ENCODE measurements around the gene ZNF446.
A peak's percentile ranks its signal among the peaks of the same experiment; 100 is the strongest.
"Not testable (repeated sequence)": the region's sequence is repeated elsewhere in the genome, so short reads cannot be mapped to it uniquely, and the experiment has no call there.

ZNF446 gene

DNA sequence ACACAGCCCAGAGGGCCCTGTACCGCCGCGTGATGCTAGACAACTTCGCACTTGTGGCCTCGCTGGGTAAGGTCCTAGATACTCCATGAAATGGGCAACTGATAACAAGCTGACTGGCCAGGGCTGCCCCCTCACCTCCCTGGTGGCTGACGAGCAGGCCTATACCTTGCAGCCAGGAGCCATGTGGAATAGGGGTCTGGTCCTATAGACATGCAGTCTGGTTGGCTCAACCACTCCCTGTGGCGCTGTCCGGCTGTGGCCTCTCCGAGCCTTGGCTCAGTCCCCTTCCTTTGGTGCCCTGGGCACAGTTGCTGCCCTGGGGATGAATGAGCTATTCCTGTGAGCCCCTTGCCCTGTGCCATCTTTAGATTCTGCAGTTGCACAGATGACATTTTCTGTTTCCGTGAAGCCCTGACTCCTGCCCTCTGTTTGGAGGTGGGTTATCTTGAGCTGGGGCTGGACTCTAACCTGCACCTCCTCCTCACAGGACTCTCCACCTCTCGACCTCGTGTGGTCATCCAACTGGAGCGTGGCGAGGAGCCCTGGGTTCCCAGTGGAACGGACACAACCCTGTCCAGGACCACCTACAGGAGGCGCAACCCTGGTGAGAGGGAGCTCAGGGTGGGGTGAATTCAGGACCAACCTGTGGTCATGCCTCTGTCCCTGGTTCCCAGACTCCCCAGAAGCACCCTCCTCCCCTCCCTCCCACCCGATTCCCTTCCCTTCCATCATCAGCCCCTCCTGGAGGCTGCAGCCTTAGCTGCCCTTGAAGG is 6.7 kb upstream of the ZNF446 start:
- no peaks in the 10 kb centered on the region for H3K9me3 ChIP-seq (ENCODE audit: control insufficient read depth in 2 of 2, low read length in 2 of 2)
- H3K27ac ChIP-seq (ENCODE audit: low read depth in 2 of 2, low read length in 2 of 2) = no peak overlapping the region

DNA sequence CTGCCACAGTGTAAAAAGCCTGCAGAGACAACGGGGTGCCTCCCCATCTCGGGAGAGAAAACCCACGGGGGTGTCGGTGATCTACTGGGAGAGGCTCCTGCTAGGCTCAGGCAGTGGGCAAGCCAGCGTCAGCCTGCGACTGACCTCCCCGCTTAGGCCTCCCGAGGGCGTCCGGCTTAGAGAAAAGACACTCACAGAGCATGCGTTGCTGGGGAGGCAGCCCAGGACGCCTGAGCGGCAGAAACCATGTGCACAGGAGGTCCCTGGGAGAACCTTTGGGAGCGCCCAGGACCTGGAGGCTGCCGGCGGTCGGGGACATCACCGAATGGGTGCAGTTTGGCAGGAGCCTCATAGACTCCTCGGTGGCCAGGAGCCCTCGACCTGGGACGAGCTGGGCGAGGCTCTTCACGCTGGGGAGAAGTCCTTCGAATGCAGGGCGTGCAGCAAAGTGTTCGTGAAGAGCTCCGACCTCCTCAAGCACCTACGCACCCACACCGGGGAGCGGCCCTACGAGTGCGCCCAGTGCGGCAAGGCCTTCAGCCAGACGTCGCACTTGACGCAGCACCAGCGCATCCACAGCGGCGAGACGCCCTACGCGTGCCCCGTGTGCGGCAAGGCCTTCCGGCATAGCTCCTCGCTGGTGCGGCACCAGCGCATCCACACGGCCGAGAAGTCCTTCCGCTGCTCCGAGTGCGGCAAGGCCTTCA is 5.2 kb upstream of the ZNF446 start:
- not testable (repeated sequence) for H3K9me3 ChIP-seq (ENCODE audit: control insufficient read depth in 2 of 2, low read length in 2 of 2); H3K27me3 ChIP-seq (ENCODE audit: control insufficient read depth in 2 of 2, insufficient read depth in 2 of 2, low read length in 2 of 2); H3K27ac ChIP-seq (ENCODE audit: low read depth in 2 of 2, low read length in 2 of 2); H3K9ac ChIP-seq (ENCODE audit: low read depth in 1 of 2, low read length in 2 of 2); H3K4me3 ChIP-seq (ENCODE audit: low read length in 2 of 2)
- H3K36me3 ChIP-seq (ENCODE audit: control insufficient read depth in 2 of 2, insufficient read depth in 2 of 2, low read length in 2 of 2) = peaks cover 22 to 28% of the 10 kb centered on the region in 2 donors
- H3K4me1 ChIP-seq (ENCODE audit: control insufficient read depth in 2 of 2, insufficient read depth in 2 of 2, low read length in 2 of 2) = peaks cover 16 to 18% of the 10 kb centered on the region in 2 donors

More for the DNA sequence above, 6.7 kb upstream of the ZNF446 start:
- no peak overlapping the region for H3K4me3 ChIP-seq (ENCODE audit: low read length in 2 of 2)
- H3K9ac ChIP-seq (ENCODE audit: low read depth in 1 of 2, low read length in 2 of 2) = no peak overlapping the region
- H3K4me1 ChIP-seq (ENCODE audit: control insufficient read depth in 2 of 2, insufficient read depth in 2 of 2, low read length in 2 of 2) = peaks cover 8 to 11% of the 10 kb centered on the region in 2 donors
- H3K27me3 ChIP-seq (ENCODE audit: control insufficient read depth in 2 of 2, insufficient read depth in 2 of 2, low read length in 2 of 2) = no peaks in the 10 kb centered on the region
- peaks cover 22 to 28% of the 10 kb centered on the region in 2 donors for H3K36me3 ChIP-seq (ENCODE audit: control insufficient read depth in 2 of 2, insufficient read depth in 2 of 2, low read length in 2 of 2)

DNA sequence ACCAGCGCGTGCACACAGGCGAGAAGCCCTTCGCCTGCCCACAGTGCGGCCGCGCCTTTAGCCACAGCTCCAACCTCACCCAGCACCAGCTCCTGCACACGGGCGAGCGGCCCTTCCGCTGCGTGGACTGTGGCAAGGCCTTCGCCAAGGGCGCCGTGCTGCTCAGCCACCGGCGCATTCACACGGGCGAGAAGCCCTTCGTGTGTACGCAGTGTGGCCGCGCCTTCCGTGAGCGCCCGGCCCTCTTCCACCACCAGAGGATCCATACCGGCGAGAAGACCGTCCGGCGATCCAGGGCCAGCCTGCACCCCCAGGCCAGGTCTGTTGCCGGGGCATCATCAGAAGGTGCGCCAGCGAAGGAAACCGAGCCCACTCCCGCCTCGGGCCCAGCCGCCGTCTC is 4.4 kb upstream of the ZNF446 start:
- Histone ChIP-seq H3K27ac (ENCODE audit: low read depth in 2 of 2, low read length in 2 of 2) (no peak overlapping the region), H3K4me3 (ENCODE audit: low read length in 2 of 2) (no peak overlapping the region), H3K36me3 (ENCODE audit: control insufficient read depth in 2 of 2, insufficient read depth in 2 of 2, low read length in 2 of 2) (peaks cover 22 to 28% of the 10 kb centered on the region in 2 donors), H3K27me3 (ENCODE audit: control insufficient read depth in 2 of 2, insufficient read depth in 2 of 2, low read length in 2 of 2) (no peaks in the 10 kb centered on the region), H3K9ac (ENCODE audit: low read depth in 1 of 2, low read length in 2 of 2) (no peak overlapping the region), H3K4me1 (ENCODE audit: control insufficient read depth in 2 of 2, insufficient read depth in 2 of 2, low read length in 2 of 2) (peaks cover 17 to 18% of the 10 kb centered on the region in 2 donors), H3K9me3 (ENCODE audit: control insufficient read depth in 2 of 2, low read length in 2 of 2) (no peaks in the 10 kb centered on the region)

DNA sequence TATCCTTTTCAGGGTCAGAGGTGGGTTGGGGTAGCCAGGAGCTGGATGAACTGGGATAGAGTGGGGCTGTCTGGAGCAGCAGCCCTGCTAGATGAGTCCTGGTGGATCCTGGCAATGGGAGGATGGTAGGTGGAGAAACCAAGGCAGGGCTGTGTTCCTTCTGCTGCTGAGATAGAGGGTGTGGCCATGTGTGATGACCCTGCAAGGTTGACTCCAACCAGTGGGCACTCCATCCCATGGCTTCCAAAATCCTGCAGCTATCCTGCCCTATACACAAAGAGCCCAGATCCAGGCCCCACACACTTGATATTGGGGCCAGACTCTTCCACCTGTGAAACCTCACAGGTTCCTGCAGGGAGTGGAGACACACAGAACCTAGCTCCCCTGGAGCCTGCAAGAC is 2.4 kb upstream of the ZNF446 start:
- no peaks in the 10 kb centered on the region for H3K9me3 ChIP-seq (ENCODE audit: control insufficient read depth in 2 of 2, low read length in 2 of 2)
- H3K27me3 ChIP-seq (ENCODE audit: control insufficient read depth in 2 of 2, insufficient read depth in 2 of 2, low read length in 2 of 2) = no peaks in the 10 kb centered on the region
- peaks cover 22 to 31% of the 10 kb centered on the region in 2 donors for H3K36me3 ChIP-seq (ENCODE audit: control insufficient read depth in 2 of 2, insufficient read depth in 2 of 2, low read length in 2 of 2)
- H3K27ac ChIP-seq (ENCODE audit: low read depth in 2 of 2, low read length in 2 of 2) = no peak overlapping the region
- no peak overlapping the region for H3K9ac ChIP-seq (ENCODE audit: low read depth in 1 of 2, low read length in 2 of 2)
- H3K4me3 ChIP-seq (ENCODE audit: low read length in 2 of 2) = no peak overlapping the region
- H3K4me1 ChIP-seq (ENCODE audit: control insufficient read depth in 2 of 2, insufficient read depth in 2 of 2, low read length in 2 of 2) = peaks cover 13 to 17% of the 10 kb centered on the region in 2 donors

DNA sequence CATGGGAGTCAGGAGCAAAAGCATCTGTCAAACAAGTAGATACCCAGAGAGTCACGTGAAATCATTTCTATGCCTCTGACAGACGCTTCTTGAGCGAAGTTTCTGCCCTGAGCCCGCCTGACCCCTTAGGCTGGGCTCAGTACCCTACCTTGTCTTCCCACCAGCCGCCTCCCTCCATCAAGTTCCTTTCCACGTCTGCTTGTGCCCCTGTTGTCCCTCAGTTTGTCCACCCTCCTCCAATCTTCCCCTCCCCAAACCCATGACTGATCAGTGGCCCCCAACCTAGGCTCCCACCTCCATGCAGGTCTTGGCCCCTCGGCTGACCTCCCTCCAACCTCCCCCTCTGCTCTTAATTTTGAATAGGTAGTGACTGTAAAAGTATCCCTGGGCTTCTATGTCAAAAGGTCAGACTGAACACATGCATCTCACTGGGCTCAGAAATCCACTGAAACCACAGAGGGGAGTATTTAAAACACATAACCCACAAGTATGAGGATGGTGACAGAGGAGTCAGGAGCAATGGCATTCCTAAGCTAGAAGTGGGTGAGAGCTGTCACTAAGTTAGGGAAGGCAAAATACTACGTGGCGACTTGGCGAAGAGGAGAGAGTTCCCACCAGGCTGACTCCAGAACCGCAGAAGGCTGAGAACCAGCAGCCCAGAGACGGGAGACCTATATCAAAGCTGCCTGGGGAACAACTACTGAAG is 1.7 kb upstream of the ZNF446 start:
- Histone ChIP-seq H3K4me1 (ENCODE audit: control insufficient read depth in 2 of 2, insufficient read depth in 2 of 2, low read length in 2 of 2) (peaks cover 13 to 17% of the 10 kb centered on the region in 2 donors), H3K27me3 (ENCODE audit: control insufficient read depth in 2 of 2, insufficient read depth in 2 of 2, low read length in 2 of 2) (no peaks in the 10 kb centered on the region), H3K9me3 (ENCODE audit: control insufficient read depth in 2 of 2, low read length in 2 of 2) (no peaks in the 10 kb centered on the region), H3K36me3 (ENCODE audit: control insufficient read depth in 2 of 2, insufficient read depth in 2 of 2, low read length in 2 of 2) (peaks cover 22 to 30% of the 10 kb centered on the region in 2 donors), H3K9ac (ENCODE audit: low read depth in 1 of 2, low read length in 2 of 2) (no peak overlapping the region), H3K27ac (ENCODE audit: low read depth in 2 of 2, low read length in 2 of 2) (no peak overlapping the region), H3K4me3 (ENCODE audit: low read length in 2 of 2) (no peak overlapping the region)

DNA sequence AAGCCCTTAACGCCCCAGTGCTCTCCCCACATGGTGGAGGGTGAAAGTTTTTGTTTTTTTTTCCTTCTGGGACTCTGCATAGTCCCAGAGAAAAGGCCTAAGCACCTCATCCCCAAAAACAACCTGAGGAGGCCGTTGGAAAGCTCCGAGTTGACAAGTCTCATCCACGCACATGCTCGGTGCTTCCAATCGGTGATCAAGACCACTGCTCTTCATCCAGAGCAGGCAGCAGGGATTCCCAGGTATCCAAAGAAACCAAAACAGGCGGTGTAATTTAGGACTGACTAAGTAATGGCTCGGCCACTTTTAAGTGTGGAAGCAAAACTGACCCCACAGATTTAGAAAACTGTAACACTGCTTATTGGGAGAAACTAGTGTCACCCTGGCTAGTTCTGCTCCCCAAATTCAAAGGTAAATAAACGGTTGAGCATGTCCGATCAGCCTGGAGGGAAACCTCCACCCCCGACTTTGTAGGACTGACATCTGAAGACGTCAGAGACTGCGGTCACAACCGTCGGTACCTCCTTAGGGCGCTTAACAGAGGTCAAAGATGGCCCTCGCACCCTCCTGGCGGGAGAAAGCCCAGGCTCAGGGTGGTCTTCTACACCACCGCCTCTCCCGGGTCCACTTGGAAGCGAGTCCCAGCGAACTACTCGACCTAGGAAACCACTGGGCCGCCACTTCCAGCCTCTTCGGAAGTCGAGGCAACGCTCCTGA is 997 bp upstream of the ZNF446 start:
- Histone ChIP-seq H3K9me3 (ENCODE audit: control insufficient read depth in 2 of 2, low read length in 2 of 2) (no peaks in the 10 kb centered on the region), H3K4me3 (ENCODE audit: low read length in 2 of 2) (peak overlapping the region; percentile 78 to 88), H3K4me1 (ENCODE audit: control insufficient read depth in 2 of 2, insufficient read depth in 2 of 2, low read length in 2 of 2) (peaks cover 13 to 17% of the 10 kb centered on the region in 2 donors), H3K36me3 (ENCODE audit: control insufficient read depth in 2 of 2, insufficient read depth in 2 of 2, low read length in 2 of 2) (peaks cover 19 to 26% of the 10 kb centered on the region in 2 donors), H3K27me3 (ENCODE audit: control insufficient read depth in 2 of 2, insufficient read depth in 2 of 2, low read length in 2 of 2) (no peaks in the 10 kb centered on the region), H3K27ac (ENCODE audit: low read depth in 2 of 2, low read length in 2 of 2) (peak overlapping the region; percentile 89), H3K9ac (ENCODE audit: low read depth in 1 of 2, low read length in 2 of 2) (peak overlapping the region; percentile 80)

DNA sequence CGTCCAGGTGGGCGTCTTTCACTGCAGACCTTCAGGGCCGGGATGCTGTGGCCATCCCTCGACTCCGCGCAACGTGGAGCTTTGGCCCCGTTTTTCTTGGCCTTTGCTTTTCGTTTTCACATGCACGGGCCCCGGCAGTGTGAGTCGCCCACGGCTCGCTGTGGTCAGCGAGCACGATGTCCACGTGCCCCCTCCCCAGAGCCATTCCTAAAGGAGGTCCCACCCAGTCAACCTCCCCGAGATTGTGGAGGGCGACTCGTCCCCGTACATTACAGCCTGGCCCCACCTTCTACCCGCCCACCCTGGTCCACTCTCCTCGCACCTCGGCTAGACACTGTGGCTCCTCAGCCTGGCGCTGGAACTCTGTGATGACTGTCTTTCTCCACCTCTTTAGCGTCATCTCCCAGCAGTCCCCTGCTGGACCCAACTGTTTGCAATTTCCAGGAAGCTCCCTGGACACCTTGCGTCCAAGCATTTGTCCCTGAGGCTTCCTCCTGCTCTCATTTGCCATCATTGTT is 405 bp downstream of the ZNF446 start:
- Histone ChIP-seq H3K27ac (ENCODE audit: low read depth in 2 of 2, low read length in 2 of 2) (peak overlapping the region; percentile 89), H3K9ac (ENCODE audit: low read depth in 1 of 2, low read length in 2 of 2) (peak overlapping the region; percentile 80), H3K4me3 (ENCODE audit: low read length in 2 of 2) (peak overlapping the region; percentile 78 to 88), H3K4me1 (ENCODE audit: control insufficient read depth in 2 of 2, insufficient read depth in 2 of 2, low read length in 2 of 2) (peaks cover 13 to 17% of the 10 kb centered on the region in 2 donors), H3K36me3 (ENCODE audit: control insufficient read depth in 2 of 2, insufficient read depth in 2 of 2, low read length in 2 of 2) (peaks cover 26 to 27% of the 10 kb centered on the region in 2 donors), H3K9me3 (ENCODE audit: control insufficient read depth in 2 of 2, low read length in 2 of 2) (no peaks in the 10 kb centered on the region), H3K27me3 (ENCODE audit: control insufficient read depth in 2 of 2, insufficient read depth in 2 of 2, low read length in 2 of 2) (no peaks in the 10 kb centered on the region)

DNA sequence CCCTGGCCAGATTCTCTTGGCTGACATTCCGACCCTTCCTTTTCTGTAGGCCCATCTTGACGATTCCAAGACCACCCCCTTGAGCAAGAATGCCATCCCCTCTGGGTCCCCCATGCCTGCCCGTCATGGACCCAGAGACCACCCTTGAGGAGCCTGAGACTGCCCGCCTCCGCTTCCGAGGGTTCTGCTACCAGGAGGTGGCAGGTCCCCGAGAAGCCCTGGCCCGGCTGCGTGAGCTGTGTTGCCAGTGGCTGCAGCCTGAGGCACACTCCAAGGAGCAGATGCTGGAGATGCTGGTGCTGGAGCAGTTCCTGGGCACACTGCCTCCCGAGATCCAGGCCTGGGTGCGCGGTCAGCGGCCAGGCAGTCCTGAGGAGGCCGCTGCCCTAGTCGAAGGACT is 978 bp downstream of the ZNF446 start:
- no peak overlapping the region for H3K9ac ChIP-seq (ENCODE audit: low read depth in 1 of 2, low read length in 2 of 2)

DNA sequence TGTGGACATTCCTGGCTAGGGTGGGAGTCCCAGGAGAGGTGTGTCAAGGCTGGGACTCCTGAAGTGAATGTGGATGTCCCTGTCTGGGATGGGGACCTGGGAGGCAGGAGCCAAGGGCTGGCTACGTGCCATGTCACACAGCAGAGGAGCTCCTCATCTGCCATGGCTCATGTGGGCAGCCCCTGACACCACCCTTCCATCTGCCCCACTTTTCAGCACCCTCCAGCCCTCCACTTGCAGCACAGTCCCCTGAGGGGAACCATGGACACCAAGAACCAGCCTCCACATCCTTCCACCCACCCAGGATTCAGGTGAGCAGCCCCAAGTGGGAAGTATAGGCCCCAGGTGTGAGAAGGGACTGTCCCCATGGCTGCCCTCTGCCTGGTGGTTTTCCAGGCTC is 1.7 kb downstream of the ZNF446 start:
- Histone ChIP-seq H3K9ac (ENCODE audit: low read depth in 1 of 2, low read length in 2 of 2) (no peak overlapping the region), H3K9me3 (ENCODE audit: control insufficient read depth in 2 of 2, low read length in 2 of 2) (no peaks in the 10 kb centered on the region), H3K27ac (ENCODE audit: low read depth in 2 of 2, low read length in 2 of 2) (no peak overlapping the region), H3K4me3 (ENCODE audit: low read length in 2 of 2) (no peak overlapping the region), H3K27me3 (ENCODE audit: control insufficient read depth in 2 of 2, insufficient read depth in 2 of 2, low read length in 2 of 2) (no peaks in the 10 kb centered on the region), H3K4me1 (ENCODE audit: control insufficient read depth in 2 of 2, insufficient read depth in 2 of 2, low read length in 2 of 2) (peaks cover 13 to 17% of the 10 kb centered on the region in 2 donors), H3K36me3 (ENCODE audit: control insufficient read depth in 2 of 2, insufficient read depth in 2 of 2, low read length in 2 of 2) (peaks cover 15% of the 10 kb centered on the region in 2 donors)

More for the DNA sequence above, 978 bp downstream of the ZNF446 start:
- peak overlapping the region in 1 of 2 donors; percentile 78 for H3K4me3 ChIP-seq (ENCODE audit: low read length in 2 of 2)
- H3K27ac ChIP-seq (ENCODE audit: low read depth in 2 of 2, low read length in 2 of 2) = peak overlapping the region; percentile 89
- peaks cover 22 to 23% of the 10 kb centered on the region in 2 donors for H3K36me3 ChIP-seq (ENCODE audit: control insufficient read depth in 2 of 2, insufficient read depth in 2 of 2, low read length in 2 of 2)
- peaks cover 13 to 17% of the 10 kb centered on the region in 2 donors for H3K4me1 ChIP-seq (ENCODE audit: control insufficient read depth in 2 of 2, insufficient read depth in 2 of 2, low read length in 2 of 2)
- no peaks in the 10 kb centered on the region for H3K9me3 ChIP-seq (ENCODE audit: control insufficient read depth in 2 of 2, low read length in 2 of 2)
- H3K27me3 ChIP-seq (ENCODE audit: control insufficient read depth in 2 of 2, insufficient read depth in 2 of 2, low read length in 2 of 2) = no peaks in the 10 kb centered on the region

Measured in mucosa of rectum (tissue), 2 donors.